Activated CD4-positive, alpha-beta T cell treated with anti-CD3 and anti-CD28 coated beads, Interleukin-2, amount 10 ng/mL, durations not matched to agents 24 days and 14 days (primary cell): ENCODE results near the gene GRIK4. TPM values are rescaled to one million over a fixed set of nuclear protein-coding genes. Genes with fewer than 3 reads are reported as not detected.

Experiments used
- DNase-seq: peaks from one replicate; pipeline ENCODE4 v3.0.0; 2022
- H3K27ac Mint-ChIP-seq: one replicate; pipeline ENCODE4 v1.8.0; 2022; ENCODE audit warnings: mild to moderate bottlenecking, mixed read lengths
- H3K27me3 Mint-ChIP-seq: one replicate; pipeline ENCODE4 v1.8.0; 2022; ENCODE audit warnings: mixed read lengths
- H3K36me3 Mint-ChIP-seq: one replicate; pipeline ENCODE4 v1.8.0; 2022; ENCODE audit warnings: low read depth, mild to moderate bottlenecking, mixed read lengths
- H3K4me1 Mint-ChIP-seq: one replicate; pipeline ENCODE4 v1.8.0; 2021; ENCODE audit warnings: mixed read lengths
- H3K4me3 Mint-ChIP-seq: one replicate; pipeline ENCODE4 v1.8.0; 2022; ENCODE audit warnings: mild to moderate bottlenecking, moderate library complexity, mixed read lengths
- H3K9me3 Mint-ChIP-seq: one replicate; pipeline ENCODE4 v1.8.0; 2021; ENCODE audit warnings: mixed read lengths
- intact Hi-C: fragments of 100-400 bp; cut with micrococcal nuclease; formaldehyde crosslinking; loops from one replicate; pipeline ENCODE4 v1.15.1; 2023
- total RNA-seq: library from RNA; stranded (reverse); gene quantifications from 2 replicates; pipeline ENCODE4 v1.2.3, GENCODE V29; 2022

The GRIK4 gene
- total RNA-seq, 1 donor from 2014 or later: 0.09 TPM

GRCh38 chr11:120793806-120794479 is 282.4 kb downstream of the GRIK4 start:
- intact Hi-C loops: no loop called here
- no peak overlapping the region for H3K27ac Mint-ChIP-seq
- no peaks in the 10 kb centered on the region for H3K36me3 Mint-ChIP-seq
- H3K4me3 Mint-ChIP-seq: no peak overlapping the region
- no peaks in the 10 kb centered on the region for H3K9me3 Mint-ChIP-seq
- no peaks in the 10 kb centered on the region for H3K27me3 Mint-ChIP-seq
- DNase-seq: no peak
- no peaks in the 10 kb centered on the region for H3K4me1 Mint-ChIP-seq

- Mint-ChIP-seq H3K4me1 (no peaks in the 10 kb centered on the region), H3K27ac (no peak overlapping the region), H3K27me3 (no peaks in the 10 kb centered on the region), H3K4me3 (no peak overlapping the region), H3K36me3 (no peaks in the 10 kb centered on the region), H3K9me3 (no peaks in the 10 kb centered on the region)
- intact Hi-C loops: no loop called here
- no peak for DNase-seq
These were observed 283.2 kb downstream of the GRIK4 start for GRCh38 chr11:120794748-120795147.

DNA sequence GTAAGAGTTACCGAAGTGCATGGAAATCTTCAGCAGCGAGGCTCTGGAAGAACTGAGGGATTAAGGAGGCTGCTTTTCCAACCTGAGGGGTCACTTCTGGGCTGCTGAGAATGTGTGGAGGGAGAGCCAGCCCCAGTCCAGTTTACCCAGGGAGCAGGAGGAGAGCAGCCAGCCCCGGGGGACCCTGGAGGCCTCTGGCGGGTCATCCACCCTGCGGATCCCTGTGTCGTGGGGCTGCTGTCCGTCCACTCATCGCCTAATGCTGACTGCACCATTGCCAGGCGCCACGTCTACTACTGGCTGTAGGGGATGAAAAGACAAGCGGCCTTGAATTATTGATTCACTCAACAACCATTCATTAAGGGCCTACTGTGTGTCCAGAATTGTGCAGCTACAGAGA is 283.6 kb downstream of the GRIK4 start:
- Mint-ChIP-seq H3K4me1 (no peaks in the 10 kb centered on the region), H3K9me3 (no peaks in the 10 kb centered on the region), H3K27ac (no peak overlapping the region), H3K4me3 (no peak overlapping the region), H3K36me3 (no peaks in the 10 kb centered on the region), H3K27me3 (no peaks in the 10 kb centered on the region)
- no peak for DNase-seq
- intact Hi-C loops: no loop called here

DNA sequence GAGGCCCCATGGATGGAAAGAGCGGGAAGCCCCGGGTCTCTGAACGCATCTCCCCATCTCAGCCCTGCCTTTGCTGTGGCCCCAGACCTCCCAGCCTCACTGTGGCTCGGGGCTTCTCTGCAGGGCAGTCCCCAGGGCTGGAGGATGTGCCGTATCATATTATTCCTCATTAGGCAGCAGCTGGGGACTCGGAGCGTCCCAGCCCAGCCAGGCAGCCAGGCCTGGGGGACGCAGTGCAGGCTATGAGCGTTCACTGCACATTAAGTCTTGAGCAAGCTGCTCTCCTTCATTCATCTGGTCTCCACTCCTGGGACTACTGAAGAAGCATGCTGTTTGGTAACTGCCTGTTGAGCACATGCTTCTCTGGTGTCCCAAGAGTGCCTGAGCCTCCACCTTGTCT is 285.6 kb downstream of the GRIK4 start:
- H3K27ac Mint-ChIP-seq: no peak overlapping the region
- H3K4me1 Mint-ChIP-seq: no peaks in the 10 kb centered on the region
- DNase-seq: no peak
- no peak overlapping the region for H3K4me3 Mint-ChIP-seq
- H3K27me3 Mint-ChIP-seq: no peaks in the 10 kb centered on the region
- no peaks in the 10 kb centered on the region for H3K36me3 Mint-ChIP-seq
- H3K9me3 Mint-ChIP-seq: no peaks in the 10 kb centered on the region
- intact Hi-C loops: no loop called here

DNA sequence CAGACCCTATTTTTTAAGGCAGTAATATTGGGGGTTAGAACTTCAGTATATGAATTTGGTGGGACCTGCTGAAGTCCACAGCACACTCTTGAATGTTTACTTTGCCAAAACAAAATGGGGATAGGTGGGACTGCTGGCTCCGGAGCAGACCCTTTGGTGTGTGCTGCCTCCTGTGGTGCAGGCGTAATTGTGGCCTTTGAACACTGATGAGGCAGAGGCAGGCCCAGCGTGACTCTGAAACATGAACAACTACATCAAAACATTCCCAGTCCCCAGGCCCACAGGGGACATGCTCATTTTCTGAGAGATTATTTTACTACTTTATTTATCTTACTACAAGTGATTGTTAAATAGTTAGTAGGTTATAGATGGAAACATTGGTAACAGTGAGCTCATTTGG is 287.3 kb downstream of the GRIK4 start:
- intact Hi-C loops: no loop called here
- no peak overlapping the region for H3K4me3 Mint-ChIP-seq
- no peaks in the 10 kb centered on the region for H3K4me1 Mint-ChIP-seq
- H3K27me3 Mint-ChIP-seq: peaks cover 2% of the 10 kb centered on the region
- H3K27ac Mint-ChIP-seq: no peak overlapping the region
- H3K9me3 Mint-ChIP-seq: no peaks in the 10 kb centered on the region
- DNase-seq: no peak
- H3K36me3 Mint-ChIP-seq: no peaks in the 10 kb centered on the region

GRCh38 chr11:120800206-120800605 is 288.7 kb downstream of the GRIK4 start:
- H3K36me3 Mint-ChIP-seq: no peaks in the 10 kb centered on the region
- no peaks in the 10 kb centered on the region for H3K9me3 Mint-ChIP-seq
- no peaks in the 10 kb centered on the region for H3K4me1 Mint-ChIP-seq
- no peak overlapping the region for H3K4me3 Mint-ChIP-seq
- H3K27me3 Mint-ChIP-seq: peaks cover 2% of the 10 kb centered on the region
- H3K27ac Mint-ChIP-seq: no peak overlapping the region
- DNase-seq: no peak
- intact Hi-C loops: loop anchor here (10.0 kb wide), 1 partner anchor 465 kb away; the partner anchor contains the start of gene ARHGEF12

DNA sequence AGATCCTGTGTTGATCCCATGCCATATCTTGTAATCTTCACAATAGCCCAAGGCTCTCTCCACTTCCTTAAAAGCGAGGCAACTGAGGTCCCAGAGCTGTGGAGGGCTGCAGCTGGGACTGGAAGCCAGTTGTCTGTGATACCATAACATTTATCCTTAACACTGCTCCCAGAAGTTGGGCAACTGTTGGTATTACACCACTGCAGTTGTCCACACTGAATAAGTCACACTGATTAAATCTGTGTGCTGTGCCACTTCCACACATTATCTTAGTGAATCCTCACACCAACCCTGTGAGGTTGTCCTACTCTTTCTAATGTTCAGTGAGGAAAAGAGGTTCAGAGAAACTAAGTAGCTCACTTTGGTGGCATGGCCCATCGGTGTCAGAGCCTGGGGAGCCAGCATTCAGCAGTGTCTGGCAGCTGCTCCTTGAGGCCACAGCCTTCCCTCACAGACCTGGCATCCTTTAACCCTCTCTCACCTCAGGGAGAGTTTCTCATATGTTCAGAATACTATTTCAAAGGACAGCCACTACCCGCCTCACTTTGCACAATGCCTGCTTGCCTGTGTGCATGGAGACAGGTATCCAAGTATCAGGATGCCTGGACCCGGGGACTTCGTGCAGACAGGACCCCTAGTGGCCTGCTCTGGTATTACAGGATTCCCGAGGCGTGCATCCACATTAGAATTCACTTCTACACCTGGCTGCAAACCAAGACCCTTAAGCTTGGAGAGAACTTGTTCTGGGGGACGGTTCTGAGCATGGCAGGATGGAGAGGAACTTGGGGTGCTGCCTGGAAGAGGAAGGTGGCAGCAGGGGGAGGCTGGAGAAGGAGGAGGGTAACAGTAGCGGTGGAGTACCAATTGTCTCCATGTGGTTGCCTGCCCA is 290.5 kb downstream of the GRIK4 start:
- intact Hi-C loops: loop anchor here (1.0 to 10.0 kb wide), 2 partner anchors 291 to 467 kb away; partner anchors contain the start of genes ARHGEF12 and GRIK4
- Mint-ChIP-seq H3K27ac (peak overlapping the region; percentile 69), H3K9me3 (no peaks in the 10 kb centered on the region)

DNA sequence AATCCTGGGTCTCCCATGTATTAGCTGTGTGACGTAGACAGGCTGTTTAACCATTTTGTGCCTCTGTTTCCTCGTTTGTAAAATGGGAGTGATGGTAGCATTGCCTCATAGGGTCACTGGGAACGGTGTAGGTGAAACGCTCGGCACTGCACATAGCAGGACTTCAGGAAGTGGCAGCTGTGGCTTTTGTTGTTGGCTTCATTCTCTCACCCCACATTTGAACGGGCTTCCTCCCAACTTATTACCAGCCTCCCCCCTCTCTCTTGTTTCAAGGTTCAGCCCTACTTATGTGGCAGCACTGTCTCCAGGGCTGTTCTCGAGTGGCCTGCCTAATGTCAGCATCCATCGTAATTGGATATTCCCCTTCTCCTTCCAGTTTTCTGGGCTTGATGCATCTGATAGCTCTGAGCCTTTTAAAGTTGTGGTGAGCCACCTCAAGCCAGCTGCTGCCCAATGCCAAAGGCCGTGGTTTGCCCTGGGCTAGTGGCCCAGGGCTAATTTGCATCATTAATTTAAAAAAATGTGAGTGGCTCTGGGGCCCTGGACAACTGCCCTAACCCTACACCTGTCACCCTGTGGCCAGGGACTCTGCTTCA is 294.5 kb downstream of the GRIK4 start:
- DNase-seq: no peak
- Mint-ChIP-seq H3K27me3 (peaks cover 4% of the 10 kb centered on the region), H3K36me3 (no peaks in the 10 kb centered on the region), H3K9me3 (no peaks in the 10 kb centered on the region), H3K4me3 (no peak overlapping the region), H3K4me1 (no peaks in the 10 kb centered on the region), H3K27ac (no peak overlapping the region)
- intact Hi-C loops: loop anchor here (10.0 kb wide), 1 partner anchor 471 kb away; the partner anchor contains the start of gene ARHGEF12

More for the DNA sequence above, 290.5 kb downstream of the GRIK4 start:
- peak; percentile 83 for DNase-seq
- Mint-ChIP-seq H3K4me1 (no peaks in the 10 kb centered on the region), H3K36me3 (no peaks in the 10 kb centered on the region), H3K27me3 (peaks cover 2% of the 10 kb centered on the region), H3K4me3 (no peak overlapping the region)

DNA sequence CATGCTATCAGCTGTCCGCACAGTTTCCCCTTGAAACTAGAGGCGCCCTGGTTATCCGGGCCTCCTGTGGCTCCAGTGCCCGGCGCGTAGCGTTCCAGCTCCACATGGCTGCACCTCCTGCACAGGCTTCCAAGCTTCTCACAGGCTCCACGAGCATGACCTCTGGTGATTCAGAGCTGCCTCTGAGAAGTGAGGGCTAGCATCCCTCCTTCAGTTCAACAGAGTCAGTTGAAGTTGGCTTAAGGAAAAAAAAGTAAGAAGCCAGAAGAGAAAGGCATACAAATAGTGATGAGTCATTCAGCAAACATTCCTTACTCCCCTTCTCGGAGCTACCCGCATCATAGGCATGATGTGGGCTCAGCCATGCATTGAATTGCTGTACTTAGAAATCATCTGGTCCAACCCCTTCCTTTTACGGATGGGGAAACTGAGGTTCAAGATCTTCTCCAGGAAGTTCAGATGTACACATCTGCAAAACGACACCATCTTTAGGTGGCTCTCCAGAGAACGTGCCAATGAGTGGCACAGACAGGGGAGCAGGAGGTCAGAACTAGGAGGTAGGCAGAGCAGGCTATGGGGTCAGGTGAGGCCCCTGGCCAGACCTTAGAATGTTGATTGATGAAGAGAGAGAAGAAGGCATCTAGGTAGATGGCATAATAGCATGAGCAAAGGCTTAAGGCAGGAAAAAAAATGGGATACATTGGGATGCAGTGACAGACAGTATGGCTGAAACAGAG is 296.0 kb downstream of the GRIK4 start:
- peaks cover 2% of the 10 kb centered on the region for H3K27me3 Mint-ChIP-seq

DNA sequence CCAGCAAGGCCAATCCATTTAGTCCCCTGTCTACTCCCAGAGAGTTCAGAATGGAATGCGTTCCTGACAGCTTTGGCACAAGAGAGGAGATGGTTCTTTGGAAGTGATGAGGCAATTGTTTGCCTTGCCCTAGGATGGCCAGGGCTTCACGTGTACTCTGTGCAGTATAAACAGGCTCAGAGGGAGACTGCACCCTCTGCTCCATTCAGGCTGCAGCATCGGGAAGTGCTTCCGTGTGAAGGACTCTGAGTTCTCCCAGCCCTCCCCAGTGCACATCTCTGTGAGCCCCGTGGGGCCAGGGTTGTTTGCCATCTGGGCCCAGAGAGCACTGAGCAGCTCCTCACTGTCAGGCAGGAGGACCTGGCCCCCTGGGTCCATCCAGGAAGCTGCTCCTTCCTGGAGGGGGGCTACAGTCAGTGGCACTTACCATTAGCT is 297.1 kb downstream of the GRIK4 start:
- Mint-ChIP-seq H3K36me3 (no peaks in the 10 kb centered on the region), H3K27me3 (peaks cover 2% of the 10 kb centered on the region), H3K4me1 (no peaks in the 10 kb centered on the region), H3K9me3 (no peaks in the 10 kb centered on the region), H3K4me3 (no peak overlapping the region), H3K27ac (no peak overlapping the region)
- DNase-seq: no peak
- intact Hi-C loops: loop anchor here (10.0 kb wide), 1 partner anchor 474 kb away; the partner anchor contains the start of gene ARHGEF12

More for the DNA sequence above, 296.0 kb downstream of the GRIK4 start:
- no peak for DNase-seq
- Mint-ChIP-seq H3K4me1 (no peaks in the 10 kb centered on the region), H3K4me3 (no peak overlapping the region), H3K36me3 (no peaks in the 10 kb centered on the region), H3K27ac (no peak overlapping the region), H3K9me3 (no peaks in the 10 kb centered on the region)
- intact Hi-C loops: loop anchor here (10.0 kb wide), 1 partner anchor 473 kb away; the partner anchor contains the start of gene ARHGEF12

DNA sequence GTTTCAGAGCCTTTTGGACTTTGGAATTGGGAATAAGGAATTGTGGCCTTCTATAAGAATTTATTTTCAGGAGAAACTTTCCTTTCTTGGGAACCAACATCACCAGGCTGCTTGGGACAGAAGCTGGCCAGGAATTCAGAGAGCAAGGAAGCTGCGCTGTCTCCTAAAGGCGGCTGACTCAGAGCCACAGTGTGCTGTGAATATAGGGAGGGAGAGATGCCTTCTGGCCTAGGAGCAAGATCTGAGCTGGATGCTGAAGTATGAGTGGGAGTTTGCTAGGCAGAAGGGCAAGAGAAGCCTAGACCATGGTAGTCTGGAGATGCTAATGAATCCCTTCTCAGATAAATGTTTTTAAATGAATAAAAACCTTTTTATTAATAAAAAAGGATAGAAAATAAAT is 298.7 kb downstream of the GRIK4 start:
- H3K27ac Mint-ChIP-seq: no peak overlapping the region
- H3K36me3 Mint-ChIP-seq: no peaks in the 10 kb centered on the region
- DNase-seq: no peak
- H3K9me3 Mint-ChIP-seq: no peaks in the 10 kb centered on the region
- no peak overlapping the region for H3K4me3 Mint-ChIP-seq
- intact Hi-C loops: no loop called here
- H3K27me3 Mint-ChIP-seq: peaks cover 2% of the 10 kb centered on the region
- H3K4me1 Mint-ChIP-seq: no peaks in the 10 kb centered on the region

GRCh38 chr11:120811199-120811598 is 299.7 kb downstream of the GRIK4 start:
- Mint-ChIP-seq H3K9me3 (no peaks in the 10 kb centered on the region), H3K4me1 (no peaks in the 10 kb centered on the region), H3K4me3 (no peak overlapping the region), H3K27me3 (peaks cover 2% of the 10 kb centered on the region), H3K36me3 (no peaks in the 10 kb centered on the region), H3K27ac (no peak overlapping the region)
- intact Hi-C loops: no loop called here
- no peak for DNase-seq

DNA sequence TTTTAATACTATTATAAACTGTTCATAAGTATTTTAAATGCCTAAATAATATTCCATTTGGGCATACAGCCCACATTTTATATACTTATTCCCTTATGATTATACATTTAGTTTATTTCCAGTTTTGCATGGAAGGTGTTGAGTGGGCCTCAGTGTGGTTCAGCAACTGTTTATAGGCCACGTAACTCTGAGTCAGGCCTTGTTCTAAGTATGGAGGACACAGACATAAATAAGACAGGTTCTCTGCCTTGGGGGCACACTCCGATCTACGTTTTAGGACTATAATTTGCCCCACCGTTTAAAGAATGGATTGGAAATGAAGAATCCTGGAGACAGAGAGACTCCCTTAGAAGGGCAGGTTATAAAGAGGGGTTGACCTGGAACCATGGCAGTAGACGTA is 300.2 kb downstream of the GRIK4 start:
- H3K4me1 Mint-ChIP-seq: no peaks in the 10 kb centered on the region
- intact Hi-C loops: no loop called here
- no peak overlapping the region for H3K27ac Mint-ChIP-seq
- DNase-seq: no peak
- H3K4me3 Mint-ChIP-seq: no peak overlapping the region
- peaks cover 2% of the 10 kb centered on the region for H3K27me3 Mint-ChIP-seq
- no peaks in the 10 kb centered on the region for H3K36me3 Mint-ChIP-seq
- no peaks in the 10 kb centered on the region for H3K9me3 Mint-ChIP-seq
